OCI-LY7 (cell line): ENCODE data around the gene ADAM12.

Source experiments
- CTCF ChIP-seq: fragments of 200-600 bp; sonication (generic); conservative IDR thresholded peaks from 2 replicates; pipeline ENCODE4 v1.5.1; 2014; ENCODE audit warnings: mild to moderate bottlenecking, antibody characterized with exemption, low read length, moderate library complexity, mixed read lengths
- EZH2phosphoT487 ChIP-seq: fragments of 200-600 bp; sonication (generic); IDR thresholded peaks from 2 replicates; pipeline ENCODE4 v1.6.1; 2018; ENCODE audit warnings: low read depth, borderline replicate concordance, mild to moderate bottlenecking, mixed run types, antibody characterized with exemption, low read length, moderate library complexity, mixed read lengths

GRCh38 chr10:126128581-126128980 lies 259.7 kb downstream of the ADAM12 start:
- TF ChIP-seq CTCF = no peak
- no peak for TF ChIP-seq EZH2phosphoT487
